ENCODE data around the gene KCTD21. TPM values are rescaled to one million over a fixed set of nuclear protein-coding genes. Genes with fewer than 3 reads are reported as not detected.

Gene KCTD21
- total RNA-seq, 1 experiment from 2014 or later: 9.4 TPM

GRCh38 chr11:78230161-78230877 lies 41.9 kb upstream of the KCTD21 start:
- BruUV-seq (replicated peaks): no TSS peak
- H3K4me1 ChIP-seq (ENCODE audit: insufficient read depth, low read length): peaks cover 11% of the 10 kb centered on the region
- DNase-seq (peak; percentile 18), ATAC-seq (no peak)
- intact Hi-C loops (cut with micrococcal nuclease): loop anchor here (10.0 kb wide), 2 partner anchors 84 to 114 kb away; no protein-coding TSS in a partner anchor
- H3K4me3 ChIP-seq (ENCODE audit: low read length): no peak overlapping the region
- POLR2A ChIA-PET (ENCODE audit: unreplicated experiment): no interaction called here
- no peak for TF ChIP-seq CTCF (conservative IDR thresholded peaks at IDR 0.05; ENCODE audit: low read depth, low read length)
- no peak for TF ChIP-seq EZH2phosphoT487 (IDR thresholded peaks at IDR 0.05; ENCODE audit: borderline replicate concordance, low read length)
- no peak for TF ChIP-seq EZH2 (IDR thresholded peaks at IDR 0.05; ENCODE audit: low read length, unreplicated experiment)
- CTCF ChIA-PET: interaction anchor here (2.3 kb wide), 1 partner anchor 334 kb away, joined by 15 read pairs; no protein-coding TSS in a partner anchor
- no peak overlapping the region for H3K9ac ChIP-seq (ENCODE audit: low read length)
- no peaks in the 10 kb centered on the region for H3K27me3 ChIP-seq (ENCODE audit: low read length)
- no peaks in the 10 kb centered on the region for H3K9me3 ChIP-seq (ENCODE audit: low read length)
- no peaks in the 10 kb centered on the region for H3K36me3 ChIP-seq (ENCODE audit: low read depth, low read length)
- H3K4me2 ChIP-seq (ENCODE audit: low read length): no peak overlapping the region
- no peak overlapping the region for H2AFZ ChIP-seq (ENCODE audit: low read length)
- no peak overlapping the region for H3K27ac ChIP-seq (ENCODE audit: low read length)
- no peaks in the 10 kb centered on the region for H3F3A ChIP-seq (ENCODE audit: low read length, unreplicated experiment)
- no peaks in the 10 kb centered on the region for H4K20me1 ChIP-seq (ENCODE audit: low read length)
- no peaks in the 10 kb centered on the region for H3K79me2 ChIP-seq (ENCODE audit: low read length)
- H3K9me2 ChIP-seq (replicated peaks; ENCODE audit: low read length): no peaks in the 10 kb centered on the region

GRCh38 chr11:78229106-78229505 lies 40.7 kb upstream of the KCTD21 start:
- intact Hi-C loops (cut with micrococcal nuclease): no loop called here
- peaks cover 11% of the 10 kb centered on the region for H3K4me1 ChIP-seq (ENCODE audit: insufficient read depth, low read length)
- no peak overlapping the region for H3K4me2 ChIP-seq (ENCODE audit: low read length)
- ATAC-seq (no peak), DNase-seq (no peak)
- no peak overlapping the region for H2AFZ ChIP-seq (ENCODE audit: low read length)
- ChIA-PET POLR2A (ENCODE audit: unreplicated experiment) (no interaction called here), CTCF (interaction anchor here (2.3 kb wide), 1 partner anchor 335 kb away, joined by 15 read pairs; no protein-coding TSS in a partner anchor)
- H3K27ac ChIP-seq (ENCODE audit: low read length): no peak overlapping the region
- H3K9me3 ChIP-seq (ENCODE audit: low read length): no peaks in the 10 kb centered on the region
- H3K4me3 ChIP-seq (ENCODE audit: low read length): no peak overlapping the region
- BruUV-seq (replicated peaks): no TSS peak
- no peaks in the 10 kb centered on the region for H3F3A ChIP-seq (ENCODE audit: low read length, unreplicated experiment)
- peaks cover 5% of the 10 kb centered on the region; the same call in 1 of the 2 replicates for H3K36me3 ChIP-seq (ENCODE audit: low read depth, low read length)
- H3K27me3 ChIP-seq (ENCODE audit: low read length): no peaks in the 10 kb centered on the region
- H3K9ac ChIP-seq (ENCODE audit: low read length): no peak overlapping the region
- H3K79me2 ChIP-seq (ENCODE audit: low read length): no peaks in the 10 kb centered on the region
- TF ChIP-seq EZH2 (IDR thresholded peaks at IDR 0.05; ENCODE audit: low read length, unreplicated experiment): no peak
- no peak for TF ChIP-seq EZH2phosphoT487 (IDR thresholded peaks at IDR 0.05; ENCODE audit: borderline replicate concordance, low read length)
- no peak for TF ChIP-seq CTCF (conservative IDR thresholded peaks at IDR 0.05; ENCODE audit: low read depth, low read length)
- no peaks in the 10 kb centered on the region for H3K9me2 ChIP-seq (replicated peaks; ENCODE audit: low read length)
- H4K20me1 ChIP-seq (ENCODE audit: low read length): no peaks in the 10 kb centered on the region

GRCh38 chr11:78228467-78228866 lies 40.0 kb upstream of the KCTD21 start:
- peak; percentile 81 for ATAC-seq
- H4K20me1 ChIP-seq (ENCODE audit: low read length): no peaks in the 10 kb centered on the region
- no peak overlapping the region for H2AFZ ChIP-seq (ENCODE audit: low read length)
- BruUV-seq (replicated peaks): no TSS peak
- H3K27ac ChIP-seq (ENCODE audit: low read length): no peak overlapping the region
- H3K9me2 ChIP-seq (replicated peaks; ENCODE audit: low read length): no peaks in the 10 kb centered on the region
- no peak overlapping the region for H3K4me3 ChIP-seq (ENCODE audit: low read length)
- peaks cover 11% of the 10 kb centered on the region for H3K4me1 ChIP-seq (ENCODE audit: insufficient read depth, low read length)
- no peaks in the 10 kb centered on the region for H3K27me3 ChIP-seq (ENCODE audit: low read length)
- TF ChIP-seq CTCF (conservative IDR thresholded peaks at IDR 0.05; ENCODE audit: low read depth, low read length): peak; percentile 87
- TF ChIP-seq EZH2phosphoT487 (IDR thresholded peaks at IDR 0.05; ENCODE audit: borderline replicate concordance, low read length): no peak
- no peaks in the 10 kb centered on the region for H3K79me2 ChIP-seq (ENCODE audit: low read length)
- peaks cover 5% of the 10 kb centered on the region; the same call in 1 of the 2 replicates for H3K36me3 ChIP-seq (ENCODE audit: low read depth, low read length)
- no peak overlapping the region for H3K4me2 ChIP-seq (ENCODE audit: low read length)
- H3F3A ChIP-seq (ENCODE audit: low read length, unreplicated experiment): no peaks in the 10 kb centered on the region
- H3K9me3 ChIP-seq (ENCODE audit: low read length): no peaks in the 10 kb centered on the region
- ChIA-PET POLR2A (ENCODE audit: unreplicated experiment) (interaction anchor here (0.6 to 1.0 kb wide), 2 partner anchors 40 to 336 kb away, joined by 3 to 5 read pairs; partner anchors contain the start of gene KCTD21), CTCF (interaction anchor here (0.6 to 2.3 kb wide), 11 partner anchors 48 to 357 kb away, joined by 3 to 16 read pairs (median 4); partner anchors contain the start of gene GAB2)
- no peak overlapping the region for H3K9ac ChIP-seq (ENCODE audit: low read length)
- intact Hi-C loops (cut with micrococcal nuclease): loop anchor here (1.0 kb wide), 3 partner anchors 79 to 336 kb away; no protein-coding TSS in a partner anchor
- peak; percentile 86 for DNase-seq
